ENCODE measurements around the gene COL6A3. TPM values are rescaled to one million over a fixed set of nuclear protein-coding genes. Genes with fewer than 3 reads are reported as not detected.

Gene COL6A3
- total RNA-seq, 1 experiment from 2014 or later, result 1.2 TPM

DNA sequence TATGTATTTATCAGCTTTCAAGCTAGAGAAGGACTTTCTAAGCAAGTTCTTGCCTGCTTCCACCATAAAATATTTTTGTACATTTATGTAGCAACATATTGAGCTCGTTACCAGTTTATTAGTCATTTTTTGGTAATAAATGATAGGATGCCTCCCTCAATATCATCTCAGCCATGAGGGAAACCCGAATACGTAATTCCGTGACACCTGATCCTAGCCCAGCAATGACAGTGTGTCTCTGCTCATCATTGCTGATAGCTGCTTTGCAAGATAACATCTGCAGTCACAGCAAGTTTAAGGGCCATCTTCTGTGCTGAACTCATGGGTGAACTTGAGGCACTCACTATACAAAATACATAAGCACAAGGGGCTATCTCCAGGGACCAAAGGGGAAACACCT is 62.2 kb downstream of the COL6A3 start:
- no peak for DNase-seq (ENCODE audit: low read depth, low spot score)
- no peaks in the 10 kb centered on the region for H3K79me2 ChIP-seq (ENCODE audit: insufficient read depth, low read length)

DNA sequence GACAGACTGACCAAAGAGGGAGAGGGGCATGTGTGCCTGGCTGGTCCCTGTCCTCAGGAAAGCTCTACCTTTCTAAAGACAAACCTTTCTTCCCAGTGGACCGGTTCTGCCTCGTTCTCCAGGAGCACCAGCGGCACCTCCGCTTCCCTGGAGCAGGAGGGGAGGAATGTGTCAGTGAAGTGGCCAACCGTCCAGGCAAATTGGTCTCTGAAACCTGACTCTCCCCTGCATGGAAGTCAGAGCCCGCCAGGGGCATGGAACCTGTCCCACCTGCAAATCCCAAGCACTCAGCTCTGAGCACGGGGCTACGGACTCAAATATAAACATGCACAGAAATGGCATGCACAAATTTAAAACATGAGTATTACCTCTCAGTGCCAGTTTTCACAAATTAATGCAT is 62.9 kb downstream of the COL6A3 start:
- intact Hi-C loops (cut with micrococcal nuclease), result no loop called here
- ChIA-PET RAD21 (ENCODE audit: low non-redundant PET in 1 of 2, low total read pairs in 2 of 2, uncharacterized antibody in 2 of 2, unreplicated experiment in 2 of 2) (no interaction called here), CTCF (no interaction called here), POLR2A (no interaction called here)
- H3K4me3 ChIP-seq (replicated peaks in 1 of 2; ENCODE audit: low read depth in 1 of 2, low read length in 2 of 2), result no peak overlapping the region
- ATAC-seq (no peak), DNase-seq (ENCODE audit: low read depth, low spot score) (no peak)
- no peaks in the 10 kb centered on the region for H3K79me2 ChIP-seq (ENCODE audit: insufficient read depth, low read length)
- no peaks in the 10 kb centered on the region for H3K4me1 ChIP-seq (ENCODE audit: control insufficient read depth in 1 of 2, insufficient read depth in 2 of 2, low read length in 2 of 2)
- no peaks in the 10 kb centered on the region for H3K9me3 ChIP-seq (ENCODE audit: control insufficient read depth in 1 of 2, insufficient read depth in 1 of 2, low read depth in 1 of 2, low read length in 2 of 2)
- no peak overlapping the region for H3K9ac ChIP-seq (ENCODE audit: low read length)
- no peak overlapping the region for H2AFZ ChIP-seq (ENCODE audit: low read depth, low read length, poor library complexity, severe bottlenecking)
- no TSS peak for BruUV-seq (replicated peaks)
- no peaks in the 10 kb centered on the region for H3K9me2 ChIP-seq (ENCODE audit: insufficient read depth)
- no peak overlapping the region for H3K4me2 ChIP-seq (ENCODE audit: low read length)
- no peak overlapping the region for H3K27ac ChIP-seq (ENCODE audit: low read depth, low read length)
- peaks cover 65% of the 10 kb centered on the region for H3K27me3 ChIP-seq (ENCODE audit: insufficient read depth, low read length)
- H4K20me1 ChIP-seq (ENCODE audit: insufficient read depth), result no peaks in the 10 kb centered on the region
- no peaks in the 10 kb centered on the region for H3K36me3 ChIP-seq (ENCODE audit: control insufficient read depth in 1 of 2, insufficient read depth in 2 of 2, low read length in 2 of 2)
- TF ChIP-seq EZH2phosphoT487 (IDR thresholded peaks at IDR 0.05; ENCODE audit: borderline replicate concordance) (no peak), SIN3A (IDR thresholded peaks at IDR 0.05; ENCODE audit: low read depth) (no peak), TCF7L2 (IDR thresholded peaks at IDR 0.05; ENCODE audit: borderline replicate concordance, extremely low read depth, insufficient read depth, insufficient read length) (no peak), SRF (IDR thresholded peaks at IDR 0.05; ENCODE audit: low read depth) (no peak), YY1 (IDR thresholded peaks at IDR 0.05; ENCODE audit: extremely low read depth, insufficient replicate concordance, low read depth, low read length) (no peak), ZFX (IDR thresholded peaks at IDR 0.05) (no peak), ZNF274 (IDR thresholded peaks at IDR 0.05; ENCODE audit: low read depth, low read length) (no peak), POLR2A (IDR thresholded peaks at IDR 0.05; ENCODE audit: borderline replicate concordance, extremely low read depth, insufficient read depth, insufficient read length) (no peak), EZH2 (IDR thresholded peaks at IDR 0.05) (no peak)
- TF ChIP-seq, protein P1, sequence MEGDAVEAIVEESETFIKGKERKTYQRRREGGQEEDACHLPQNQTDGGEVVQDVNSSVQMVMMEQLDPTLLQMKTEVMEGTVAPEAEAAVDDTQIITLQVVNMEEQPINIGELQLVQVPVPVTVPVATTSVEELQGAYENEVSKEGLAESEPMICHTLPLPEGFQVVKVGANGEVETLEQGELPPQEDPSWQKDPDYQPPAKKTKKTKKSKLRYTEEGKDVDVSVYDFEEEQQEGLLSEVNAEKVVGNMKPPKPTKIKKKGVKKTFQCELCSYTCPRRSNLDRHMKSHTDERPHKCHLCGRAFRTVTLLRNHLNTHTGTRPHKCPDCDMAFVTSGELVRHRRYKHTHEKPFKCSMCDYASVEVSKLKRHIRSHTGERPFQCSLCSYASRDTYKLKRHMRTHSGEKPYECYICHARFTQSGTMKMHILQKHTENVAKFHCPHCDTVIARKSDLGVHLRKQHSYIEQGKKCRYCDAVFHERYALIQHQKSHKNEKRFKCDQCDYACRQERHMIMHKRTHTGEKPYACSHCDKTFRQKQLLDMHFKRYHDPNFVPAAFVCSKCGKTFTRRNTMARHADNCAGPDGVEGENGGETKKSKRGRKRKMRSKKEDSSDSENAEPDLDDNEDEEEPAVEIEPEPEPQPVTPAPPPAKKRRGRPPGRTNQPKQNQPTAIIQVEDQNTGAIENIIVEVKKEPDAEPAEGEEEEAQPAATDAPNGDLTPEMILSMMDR (IDR thresholded peaks at IDR 0.05 in 2 of 3, conservative IDR thresholded peaks at IDR 0.05 in 1 of 3; ENCODE audit: borderline replicate concordance in 1 of 3, insufficient read depth in 1 of 3, low read depth in 2 of 3, low read length in 2 of 3), result no peak
- TF ChIP-seq, protein P2, sequence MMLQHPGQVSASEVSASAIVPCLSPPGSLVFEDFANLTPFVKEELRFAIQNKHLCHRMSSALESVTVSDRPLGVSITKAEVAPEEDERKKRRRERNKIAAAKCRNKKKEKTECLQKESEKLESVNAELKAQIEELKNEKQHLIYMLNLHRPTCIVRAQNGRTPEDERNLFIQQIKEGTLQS (IDR thresholded peaks at IDR 0.05), result no peak

More for the DNA sequence above, 62.2 kb downstream of the COL6A3 start:
- H3K4me3 ChIP-seq (replicated peaks in 1 of 2; ENCODE audit: low read depth in 1 of 2, low read length in 2 of 2), result no peak overlapping the region
- peaks cover 70% of the 10 kb centered on the region for H3K27me3 ChIP-seq (ENCODE audit: insufficient read depth, low read length)
- no peaks in the 10 kb centered on the region for H3K4me1 ChIP-seq (ENCODE audit: control insufficient read depth in 1 of 2, insufficient read depth in 2 of 2, low read length in 2 of 2)
- H3K27ac ChIP-seq (ENCODE audit: low read depth, low read length), result no peak overlapping the region
- no peak overlapping the region for H3K9ac ChIP-seq (ENCODE audit: low read length)
- POLR2A ChIA-PET, result no interaction called here
- intact Hi-C loops (cut with micrococcal nuclease), result no loop called here
- no peak overlapping the region for H3K4me2 ChIP-seq (ENCODE audit: low read length)
- no peaks in the 10 kb centered on the region for H3K9me3 ChIP-seq (ENCODE audit: control insufficient read depth in 1 of 2, insufficient read depth in 1 of 2, low read depth in 1 of 2, low read length in 2 of 2)
- no peaks in the 10 kb centered on the region for H3K9me2 ChIP-seq (ENCODE audit: insufficient read depth)
- H2AFZ ChIP-seq (ENCODE audit: low read depth, low read length, poor library complexity, severe bottlenecking), result no peak overlapping the region
- no peak for ATAC-seq
- RAD21 ChIA-PET (ENCODE audit: low non-redundant PET in 1 of 2, low total read pairs in 2 of 2, uncharacterized antibody in 2 of 2, unreplicated experiment in 2 of 2), result no interaction called here
- H4K20me1 ChIP-seq (ENCODE audit: insufficient read depth), result no peaks in the 10 kb centered on the region
- no TSS peak for BruUV-seq (replicated peaks)
- no peaks in the 10 kb centered on the region for H3K36me3 ChIP-seq (ENCODE audit: control insufficient read depth in 1 of 2, insufficient read depth in 2 of 2, low read length in 2 of 2)
- TF ChIP-seq ZFX (IDR thresholded peaks at IDR 0.05), result no peak
- no peak for TF ChIP-seq SP1 (IDR thresholded peaks at IDR 0.05; ENCODE audit: low read depth)
- TF ChIP-seq, protein P1 (IDR thresholded peaks at IDR 0.05 in 2 of 3, conservative IDR thresholded peaks at IDR 0.05 in 1 of 3; ENCODE audit: borderline replicate concordance in 1 of 3, insufficient read depth in 1 of 3, low read depth in 2 of 3, low read length in 2 of 3), result no peak
- no peak for TF ChIP-seq ZNF274 (IDR thresholded peaks at IDR 0.05; ENCODE audit: low read depth, low read length)
- no peak for TF ChIP-seq SIN3A (IDR thresholded peaks at IDR 0.05; ENCODE audit: low read depth)
- TF ChIP-seq, protein P2 (IDR thresholded peaks at IDR 0.05), result no peak
- no peak for TF ChIP-seq EZH2 (IDR thresholded peaks at IDR 0.05)
- TF ChIP-seq CEBPB (IDR thresholded peaks at IDR 0.05; ENCODE audit: low read depth), result no peak
- no peak for TF ChIP-seq SRF (IDR thresholded peaks at IDR 0.05; ENCODE audit: low read depth)
- TF ChIP-seq EGR1 (IDR thresholded peaks at IDR 0.05; ENCODE audit: low read depth), result no peak
- TF ChIP-seq FOSL1 (IDR thresholded peaks at IDR 0.05; ENCODE audit: low read depth), result no peak
- CTCF ChIA-PET, result no interaction called here
